T-helper 2 cell treated with Interferon-gamma antibody and Interleukin-4, amounts not matched to agents 5 μg/mL and 100 μg/mL, for 36 hours (primary cell): ENCODE results near the gene STX11.
"Not testable (repeated sequence)": the region's sequence is repeated elsewhere in the genome, so short reads cannot be mapped to it uniquely, and the experiment has no call there.

Source experiments
- DNase-seq: peaks from one replicate; pipeline ENCODE4 v3.0.0; 2021; ENCODE audit warnings: low spot score
- H3K27ac Mint-ChIP-seq: one replicate; pipeline ENCODE4 v1.8.0; 2021; ENCODE audit warnings: mild to moderate bottlenecking, mixed read lengths
- H3K27me3 Mint-ChIP-seq: one replicate; pipeline ENCODE4 v1.8.0; 2021; ENCODE audit warnings: low read depth, mixed read lengths
- H3K36me3 Mint-ChIP-seq: one replicate; pipeline ENCODE4 v1.8.0; 2021; ENCODE audit warnings: low read depth, mixed read lengths
- H3K4me1 Mint-ChIP-seq: one replicate; pipeline ENCODE4 v1.8.0; 2021; ENCODE audit warnings: low read depth, mixed read lengths
- H3K4me3 Mint-ChIP-seq: one replicate; pipeline ENCODE4 v1.8.0; 2022; ENCODE audit warnings: mild to moderate bottlenecking, moderate library complexity, mixed read lengths
- H3K9me3 Mint-ChIP-seq: one replicate; pipeline ENCODE4 v1.8.0; 2021; ENCODE audit warnings: mixed read lengths

The STX11 gene

DNA sequence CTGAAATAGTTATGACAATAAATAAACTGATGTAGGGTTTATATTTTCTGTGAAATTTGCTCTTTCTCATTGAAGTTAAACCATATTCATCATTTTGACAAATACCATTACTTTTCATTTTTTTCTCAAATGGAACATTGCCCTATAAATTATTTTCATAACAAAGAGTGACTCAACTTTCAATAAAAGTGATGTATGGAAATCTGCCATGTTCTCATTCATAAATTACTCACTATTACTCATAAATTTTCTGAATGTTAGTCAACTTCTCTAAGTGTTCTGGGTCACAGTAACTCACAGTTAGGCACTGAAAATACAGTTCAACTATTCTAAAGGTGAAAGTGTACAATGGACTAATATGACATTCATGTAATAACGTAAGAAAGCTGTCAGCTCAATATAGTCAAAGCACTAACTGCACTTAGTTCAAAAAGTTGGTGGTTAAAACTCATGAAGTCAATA is 19.0 kb upstream of the STX11 start:
- Mint-ChIP-seq H3K4me1 (peaks cover 9% of the 10 kb centered on the region), H3K36me3 (no peaks in the 10 kb centered on the region), H3K9me3 (no peaks in the 10 kb centered on the region), H3K4me3 (no peak overlapping the region), H3K27ac (no peak overlapping the region), H3K27me3 (peaks cover 6% of the 10 kb centered on the region)
- no peak for DNase-seq

DNA sequence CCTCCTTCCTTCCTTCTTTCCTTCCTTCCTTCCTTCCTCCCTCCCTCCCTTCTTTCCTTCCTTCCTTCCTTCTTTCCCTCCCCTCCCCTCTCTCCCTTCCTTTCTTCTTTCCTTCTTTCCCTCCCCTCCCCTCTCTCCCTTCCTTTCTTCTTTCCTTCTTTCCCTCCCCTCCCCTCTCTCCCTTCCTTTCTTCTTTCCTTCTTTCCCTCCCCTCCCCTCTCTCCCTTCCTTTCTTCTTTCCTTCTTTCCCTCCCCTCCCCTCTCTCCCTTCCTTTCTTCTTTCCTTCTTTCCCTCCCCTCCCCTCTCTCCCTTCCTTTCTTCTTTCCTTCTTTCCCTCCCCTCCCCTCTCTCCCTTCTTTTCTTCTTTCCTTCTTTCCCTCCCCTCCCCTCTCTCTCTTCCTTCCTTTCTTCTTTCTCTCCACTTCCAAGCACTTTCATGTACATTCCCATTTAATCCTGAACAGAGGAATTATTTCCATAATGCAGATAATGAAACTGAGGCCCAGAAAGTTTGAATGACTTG is 18.1 kb upstream of the STX11 start:
- not testable (repeated sequence) for H3K36me3 Mint-ChIP-seq, H3K27ac Mint-ChIP-seq, H3K4me3 Mint-ChIP-seq, H3K9me3 Mint-ChIP-seq, H3K4me1 Mint-ChIP-seq, DNase-seq, H3K27me3 Mint-ChIP-seq

DNA sequence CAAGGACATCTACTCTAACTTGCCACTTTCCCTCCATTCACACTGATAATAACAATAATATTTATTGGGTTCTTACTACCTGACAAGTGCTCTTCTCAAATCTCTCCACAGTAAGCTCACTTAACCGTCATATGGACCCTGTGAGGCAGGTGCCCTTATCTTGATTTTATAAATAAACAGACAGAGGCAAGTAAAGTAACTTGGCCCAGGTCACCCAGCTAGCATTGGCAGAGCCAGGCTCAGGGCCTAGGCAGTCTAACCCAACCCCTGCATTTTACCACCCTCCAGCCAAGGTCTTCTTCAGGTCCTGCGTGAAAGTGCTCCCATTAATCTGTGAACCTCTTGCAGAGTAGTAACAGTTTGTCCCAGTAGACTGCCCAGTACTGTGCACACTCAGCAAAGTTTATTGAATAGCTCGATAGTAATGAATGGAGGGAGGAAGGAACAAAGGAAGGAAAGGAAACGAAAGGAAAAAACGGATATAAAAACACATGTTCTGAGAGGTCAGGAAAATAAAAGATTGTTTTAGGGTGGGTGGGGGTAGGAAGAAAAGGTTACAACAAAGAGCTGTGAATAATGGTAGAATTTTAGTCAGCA is 17.0 kb upstream of the STX11 start:
- Mint-ChIP-seq H3K4me3 (no peak overlapping the region), H3K27ac (no peak overlapping the region), H3K4me1 (peaks cover 9% of the 10 kb centered on the region), H3K27me3 (peaks cover 8% of the 10 kb centered on the region), H3K36me3 (no peaks in the 10 kb centered on the region), H3K9me3 (no peaks in the 10 kb centered on the region)
- no peak for DNase-seq

DNA sequence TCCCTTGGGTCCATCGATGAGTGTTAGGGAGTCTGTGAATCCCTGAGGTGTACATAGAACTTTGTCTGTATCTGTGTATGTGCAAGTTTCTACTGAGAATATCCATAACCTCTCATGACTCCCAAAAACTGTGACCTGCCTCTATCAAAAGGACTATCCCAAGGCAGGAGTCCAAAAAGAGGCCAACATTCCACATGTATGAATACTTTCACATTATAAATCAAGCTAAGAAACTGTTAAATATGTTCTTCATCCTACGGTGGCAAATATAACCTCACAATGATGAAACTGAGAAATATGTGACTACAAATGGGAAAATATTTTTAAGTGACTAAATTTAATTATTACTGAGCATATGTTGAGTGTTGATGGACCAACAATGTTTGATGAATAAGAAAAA is 16.1 kb upstream of the STX11 start:
- no peaks in the 10 kb centered on the region for H3K36me3 Mint-ChIP-seq
- no peak for DNase-seq
- H3K27ac Mint-ChIP-seq, result no peak overlapping the region
- H3K27me3 Mint-ChIP-seq, result peaks cover 6% of the 10 kb centered on the region
- no peak overlapping the region for H3K4me3 Mint-ChIP-seq
- no peaks in the 10 kb centered on the region for H3K9me3 Mint-ChIP-seq
- peaks cover 9% of the 10 kb centered on the region for H3K4me1 Mint-ChIP-seq

DNA sequence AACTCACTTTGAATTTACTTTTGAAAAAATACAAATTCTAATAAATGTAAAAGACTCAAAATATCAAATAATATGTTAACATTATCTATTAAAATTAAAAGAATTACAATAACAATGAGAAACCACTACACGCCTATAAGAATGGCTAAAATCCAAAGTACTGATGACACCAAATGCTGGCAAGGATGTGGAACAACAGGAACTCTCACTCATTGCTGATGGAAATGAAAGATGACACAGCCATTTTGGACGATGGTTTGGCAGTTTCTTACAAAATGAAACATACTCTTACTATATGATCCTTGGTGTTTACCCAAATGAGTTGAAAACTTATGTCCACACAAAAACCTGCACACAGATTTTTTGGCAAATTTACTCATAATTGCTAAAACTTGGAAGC is 15.6 kb upstream of the STX11 start:
- Mint-ChIP-seq H3K4me3 (no peak overlapping the region), H3K4me1 (peaks cover 9% of the 10 kb centered on the region), H3K9me3 (no peaks in the 10 kb centered on the region), H3K27ac (no peak overlapping the region), H3K27me3 (peaks cover 6% of the 10 kb centered on the region), H3K36me3 (no peaks in the 10 kb centered on the region)
- no peak for DNase-seq

DNA sequence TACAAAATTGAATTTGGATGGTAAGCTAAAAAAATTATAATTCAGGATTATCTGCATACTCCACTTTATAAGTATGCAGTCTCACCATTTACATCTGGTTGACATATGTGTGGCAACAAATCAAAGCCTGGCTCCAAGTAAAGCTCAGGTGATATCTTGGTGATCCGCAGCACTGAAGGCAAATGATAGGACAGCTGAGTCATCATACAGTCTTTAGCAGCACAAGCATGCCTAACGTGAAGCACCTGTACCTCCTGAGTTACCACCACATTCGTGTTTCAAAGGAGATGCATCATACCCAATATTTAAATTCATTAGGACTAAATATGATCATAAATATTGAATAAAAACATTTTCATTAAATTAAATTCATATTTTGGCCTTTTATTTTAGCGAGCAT is 11.8 kb upstream of the STX11 start:
- no peak for DNase-seq
- Mint-ChIP-seq H3K27me3 (peaks cover 7% of the 10 kb centered on the region), H3K4me3 (no peak overlapping the region), H3K4me1 (no peaks in the 10 kb centered on the region), H3K36me3 (no peaks in the 10 kb centered on the region), H3K9me3 (no peaks in the 10 kb centered on the region), H3K27ac (no peak overlapping the region)

DNA sequence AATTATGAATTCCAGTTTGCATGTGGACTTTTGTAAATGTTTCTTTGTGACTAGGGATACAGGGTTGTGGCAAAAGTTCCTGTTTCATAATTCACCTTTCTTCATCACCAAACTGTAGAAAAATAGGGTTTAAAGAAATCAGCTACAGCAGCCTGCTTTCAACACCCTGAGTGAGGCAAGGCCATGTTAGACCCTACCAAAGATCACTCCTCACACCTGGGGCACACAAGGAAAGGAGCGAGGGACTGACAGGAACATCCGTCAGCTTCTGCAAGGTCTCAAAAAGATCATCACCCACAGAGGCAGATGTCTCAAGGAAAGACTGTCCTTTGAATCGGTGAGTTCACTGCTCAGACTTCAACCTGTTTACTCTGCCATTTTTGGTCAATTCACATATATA is 10.5 kb upstream of the STX11 start:
- Mint-ChIP-seq H3K4me3 (no peak overlapping the region), H3K36me3 (no peaks in the 10 kb centered on the region), H3K4me1 (no peaks in the 10 kb centered on the region), H3K27ac (no peak overlapping the region), H3K27me3 (peaks cover 7% of the 10 kb centered on the region), H3K9me3 (no peaks in the 10 kb centered on the region)
- no peak for DNase-seq

DNA sequence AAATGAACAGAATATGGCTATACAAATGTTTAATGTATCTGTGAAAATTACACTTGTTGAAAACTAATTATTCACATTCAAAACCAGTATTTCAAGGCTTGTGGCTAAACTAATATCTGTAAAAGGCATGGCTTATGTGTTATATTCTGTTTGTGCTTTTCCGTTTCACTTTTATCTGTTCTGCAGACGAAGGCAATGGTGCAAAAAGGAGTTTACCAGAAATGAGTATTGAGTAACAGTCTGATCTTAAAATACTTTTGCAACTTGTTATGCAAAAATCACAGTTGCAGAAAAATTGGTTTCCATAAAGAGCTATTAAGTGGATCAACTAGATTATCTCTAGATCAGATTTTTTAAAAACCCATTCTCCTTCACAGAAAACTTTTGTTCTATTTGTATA is 9.4 kb upstream of the STX11 start:
- Mint-ChIP-seq H3K27ac (no peak overlapping the region), H3K27me3 (peaks cover 7% of the 10 kb centered on the region), H3K4me3 (no peak overlapping the region), H3K9me3 (no peaks in the 10 kb centered on the region), H3K4me1 (no peaks in the 10 kb centered on the region), H3K36me3 (no peaks in the 10 kb centered on the region)
- DNase-seq, result no peak

DNA sequence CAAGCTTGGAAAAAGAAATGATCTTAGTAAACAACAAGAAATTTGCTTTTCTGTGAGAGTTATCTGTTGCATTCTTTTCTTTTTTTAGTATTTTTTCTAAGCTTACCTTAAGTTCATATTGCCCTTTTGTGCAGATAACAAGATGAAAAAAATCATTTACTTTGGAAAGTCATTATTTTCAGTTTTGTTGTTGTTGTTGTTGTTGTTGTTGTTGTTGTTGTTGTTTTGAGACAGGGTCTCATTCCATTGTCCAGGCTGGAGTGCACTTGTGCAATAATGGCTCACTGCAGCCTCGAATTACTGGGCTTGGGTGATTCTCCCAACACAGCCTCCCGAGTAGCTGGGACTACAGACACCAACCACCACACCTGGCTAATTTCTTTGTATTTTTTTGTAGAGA is 8.8 kb upstream of the STX11 start:
- Mint-ChIP-seq H3K27ac (no peak overlapping the region), H3K27me3 (peaks cover 4% of the 10 kb centered on the region), H3K4me3 (no peak overlapping the region), H3K4me1 (no peaks in the 10 kb centered on the region), H3K9me3 (no peaks in the 10 kb centered on the region), H3K36me3 (no peaks in the 10 kb centered on the region)
- DNase-seq, result no peak

DNA sequence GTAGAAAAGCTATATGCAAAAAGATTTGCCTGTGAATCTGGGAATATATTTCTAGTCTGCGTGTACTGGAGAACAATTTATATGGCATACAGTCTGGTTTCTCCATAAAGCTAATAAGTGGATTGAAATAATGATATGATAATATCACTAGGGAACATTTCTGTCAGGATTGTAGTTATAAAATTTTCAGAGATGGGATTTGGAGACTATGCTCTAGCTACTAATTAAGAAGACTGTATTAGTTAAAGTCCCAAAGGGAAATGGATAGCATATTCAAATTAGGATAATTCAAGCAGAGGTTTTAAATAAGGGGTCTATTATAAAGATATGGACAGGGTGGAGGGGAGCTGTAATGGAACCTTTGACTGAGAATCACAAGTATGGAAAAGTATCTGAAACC is 7.2 kb upstream of the STX11 start:
- H3K36me3 Mint-ChIP-seq, result no peaks in the 10 kb centered on the region
- H3K4me3 Mint-ChIP-seq, result no peak overlapping the region
- no peaks in the 10 kb centered on the region for H3K9me3 Mint-ChIP-seq
- no peak for DNase-seq
- peaks cover 6% of the 10 kb centered on the region for H3K4me1 Mint-ChIP-seq
- peaks cover 4% of the 10 kb centered on the region for H3K27me3 Mint-ChIP-seq
- H3K27ac Mint-ChIP-seq, result no peak overlapping the region

DNA sequence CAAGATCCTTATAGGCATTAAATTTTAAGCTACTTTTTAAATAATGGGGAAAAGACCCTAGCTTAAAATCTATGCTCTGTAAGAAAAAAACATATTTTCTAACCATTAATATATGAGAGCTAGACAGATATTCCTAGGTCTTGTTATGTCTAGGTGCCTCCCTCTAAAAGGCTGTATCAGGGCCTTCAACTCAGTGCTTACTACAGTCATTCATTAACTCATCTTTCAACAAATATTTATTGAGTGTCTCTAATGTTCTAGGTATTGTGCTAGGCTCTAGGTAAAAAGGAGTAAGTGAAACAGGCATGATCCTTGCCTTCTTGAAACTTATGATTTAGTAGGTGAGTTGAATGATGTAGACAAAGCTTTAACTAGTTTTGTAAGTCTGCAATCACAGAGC is 6.4 kb upstream of the STX11 start:
- H3K4me3 Mint-ChIP-seq, result no peak overlapping the region
- H3K9me3 Mint-ChIP-seq, result no peaks in the 10 kb centered on the region
- no peak overlapping the region for H3K27ac Mint-ChIP-seq
- no peak for DNase-seq
- no peaks in the 10 kb centered on the region for H3K36me3 Mint-ChIP-seq
- peaks cover 4% of the 10 kb centered on the region for H3K27me3 Mint-ChIP-seq
- H3K4me1 Mint-ChIP-seq, result peaks cover 6% of the 10 kb centered on the region

DNA sequence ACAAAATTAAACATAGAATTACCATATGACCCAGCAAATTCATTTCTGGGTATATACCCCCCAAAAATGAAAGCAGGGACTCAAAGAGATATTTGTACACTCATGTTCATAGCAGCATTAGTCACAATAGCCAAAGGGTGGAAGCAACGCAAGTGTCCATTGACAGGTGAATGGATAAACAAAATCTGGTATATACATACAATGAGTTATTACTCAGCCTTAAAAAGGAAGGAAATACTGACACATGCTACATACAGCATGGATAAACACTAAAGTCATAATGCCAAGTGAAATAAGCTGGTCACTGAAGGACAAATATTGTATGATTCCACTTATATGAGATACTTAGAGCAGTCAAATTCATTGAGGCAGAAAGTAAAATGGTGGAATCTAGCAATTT is 5.3 kb upstream of the STX11 start:
- DNase-seq, result no peak
- peaks cover 9% of the 10 kb centered on the region for H3K4me1 Mint-ChIP-seq
- no peak overlapping the region for H3K27ac Mint-ChIP-seq
- H3K36me3 Mint-ChIP-seq, result no peaks in the 10 kb centered on the region
- peaks cover 4% of the 10 kb centered on the region for H3K27me3 Mint-ChIP-seq
- no peaks in the 10 kb centered on the region for H3K9me3 Mint-ChIP-seq
- H3K4me3 Mint-ChIP-seq, result no peak overlapping the region

DNA sequence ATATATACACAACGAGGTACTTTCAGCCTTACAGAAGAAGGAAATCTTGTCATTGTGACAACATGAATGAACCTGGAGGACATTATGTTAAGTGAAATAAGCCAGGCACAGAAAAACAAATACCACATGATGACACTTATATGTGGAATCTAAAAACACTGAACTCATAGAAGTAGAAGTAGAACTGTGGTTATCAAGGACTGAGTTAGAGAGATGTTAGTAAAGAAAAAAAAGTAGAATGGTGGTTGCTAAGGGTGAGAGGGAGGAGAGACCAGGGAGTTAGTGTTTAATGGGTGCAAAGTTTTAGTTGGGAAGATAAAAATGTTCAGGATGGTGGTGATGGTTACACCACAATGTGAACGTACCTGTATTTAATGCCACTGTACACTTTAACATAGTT is 4.8 kb upstream of the STX11 start:
- DNase-seq, result no peak
- Mint-ChIP-seq H3K9me3 (no peaks in the 10 kb centered on the region), H3K4me3 (no peak overlapping the region), H3K4me1 (peaks cover 9% of the 10 kb centered on the region), H3K27me3 (peaks cover 4% of the 10 kb centered on the region), H3K27ac (no peak overlapping the region), H3K36me3 (no peaks in the 10 kb centered on the region)

DNA sequence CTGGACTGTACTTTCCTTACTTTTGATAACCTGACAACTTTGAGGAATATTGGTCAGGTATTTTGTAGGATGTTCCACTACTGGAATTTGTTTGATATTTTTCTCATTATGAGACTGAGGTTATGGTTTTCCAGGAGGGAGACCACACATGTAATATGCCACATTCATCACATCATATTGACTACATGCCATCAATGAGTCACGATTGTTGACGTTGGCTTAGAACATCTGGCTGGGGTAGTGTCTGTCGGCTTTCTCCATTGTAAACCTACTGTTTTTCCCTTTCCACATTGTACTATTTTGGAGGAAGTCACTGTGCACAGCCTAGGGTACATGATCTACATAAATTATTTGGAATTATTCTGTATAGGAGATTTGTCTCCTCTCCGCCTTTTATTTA is 1.4 kb upstream of the STX11 start:
- no peaks in the 10 kb centered on the region for H3K27me3 Mint-ChIP-seq
- DNase-seq, result no peak
- H3K9me3 Mint-ChIP-seq, result no peaks in the 10 kb centered on the region
- H3K27ac Mint-ChIP-seq, result no peak overlapping the region
- peaks cover 22% of the 10 kb centered on the region for H3K36me3 Mint-ChIP-seq
- H3K4me1 Mint-ChIP-seq, result peaks cover 30% of the 10 kb centered on the region
- H3K4me3 Mint-ChIP-seq, result no peak overlapping the region

DNA sequence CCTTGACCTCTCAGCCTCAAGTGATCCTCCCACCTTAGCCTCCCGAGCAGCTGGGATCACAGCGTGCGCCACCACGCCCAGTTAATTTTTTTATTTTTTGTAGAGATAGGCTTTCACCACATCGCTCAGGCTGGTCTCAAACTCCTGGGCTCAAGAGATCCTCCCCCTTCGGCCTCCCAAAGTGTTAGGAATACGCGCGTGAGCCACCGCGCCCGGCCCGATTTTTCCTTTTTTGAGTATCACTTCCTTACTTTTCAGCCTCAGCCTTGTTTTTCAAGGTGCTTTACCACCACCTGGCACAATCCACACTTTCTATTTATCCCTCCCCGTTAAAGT is 791 bp upstream of the STX11 start:
- Mint-ChIP-seq H3K9me3 (no peaks in the 10 kb centered on the region), H3K27me3 (no peaks in the 10 kb centered on the region), H3K36me3 (peaks cover 26% of the 10 kb centered on the region), H3K4me3 (peak overlapping the region; percentile 83), H3K27ac (peak overlapping the region; percentile 83), H3K4me1 (peaks cover 35% of the 10 kb centered on the region)
- no peak for DNase-seq
